PC-3 (cell line): ENCODE measurements around the gene UCKL1.

Source experiments
- EZH2 ChIP-seq: fragments of 300-600 bp; sonication (generic); IDR thresholded peaks from one replicate; pipeline ENCODE4 v1.6.1; 2017; ENCODE audit warnings: antibody characterized with exemption, mild to moderate bottlenecking, low read length; ENCODE audit not compliant: unreplicated experiment
- EZH2phosphoT487 ChIP-seq: fragments of 300-600 bp; sonication (generic); IDR thresholded peaks from 2 replicates; pipeline ENCODE4 v1.6.1; 2018; ENCODE audit warnings: mild to moderate bottlenecking, antibody characterized with exemption, low read length, borderline replicate concordance
- TF ChIP-seq, protein P1 (sequence below): fragments of 300-600 bp; sonication (generic); conservative IDR thresholded peaks from 2 replicates; pipeline ENCODE4 v1.5.1; 2017; ENCODE audit warnings: antibody characterized with exemption, low read depth, mild to moderate bottlenecking, low read length

DNA sequence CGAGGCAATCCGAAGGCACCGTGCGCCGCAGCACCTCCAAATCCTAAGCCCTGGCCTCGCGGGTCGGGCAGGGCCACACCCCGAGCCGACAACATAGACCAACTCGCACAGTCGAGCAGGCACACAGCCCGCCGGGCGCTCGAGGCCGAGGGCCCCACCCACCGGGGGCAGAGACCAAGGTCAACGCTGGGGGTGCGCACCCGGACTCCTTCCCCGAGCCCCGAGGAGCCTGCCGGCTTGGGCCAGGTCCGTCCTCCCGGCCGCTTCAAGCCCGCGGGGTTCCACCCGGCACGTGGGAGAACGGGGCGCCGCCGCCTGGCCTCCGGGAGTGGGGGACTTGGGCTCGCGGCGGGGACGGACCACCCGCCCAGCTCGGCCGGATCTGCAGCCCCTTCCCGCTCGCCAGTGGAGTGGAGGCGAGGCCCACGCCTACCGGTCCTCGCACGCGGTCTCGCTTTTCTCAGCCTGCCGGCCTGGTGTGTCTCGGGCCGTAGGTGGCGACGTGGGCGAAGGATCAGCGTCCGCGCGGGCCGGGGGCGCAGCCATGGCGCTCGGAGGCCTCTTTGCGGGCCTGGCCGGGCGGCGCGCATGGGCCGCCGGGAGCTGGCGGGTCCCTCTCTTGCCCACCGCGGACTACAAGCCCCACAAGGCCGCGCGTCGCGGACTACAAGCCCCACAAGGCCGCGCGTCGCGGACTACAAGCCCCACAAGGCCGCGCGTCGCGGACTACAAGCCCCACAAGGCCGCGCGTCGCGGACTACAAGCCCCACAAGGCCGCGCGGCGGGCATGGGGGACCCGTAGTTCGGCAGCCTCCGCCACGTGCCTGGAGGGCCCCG, at the start of gene UCKL1:
- no peak for TF ChIP-seq EZH2phosphoT487
- TF ChIP-seq, protein P1, sequence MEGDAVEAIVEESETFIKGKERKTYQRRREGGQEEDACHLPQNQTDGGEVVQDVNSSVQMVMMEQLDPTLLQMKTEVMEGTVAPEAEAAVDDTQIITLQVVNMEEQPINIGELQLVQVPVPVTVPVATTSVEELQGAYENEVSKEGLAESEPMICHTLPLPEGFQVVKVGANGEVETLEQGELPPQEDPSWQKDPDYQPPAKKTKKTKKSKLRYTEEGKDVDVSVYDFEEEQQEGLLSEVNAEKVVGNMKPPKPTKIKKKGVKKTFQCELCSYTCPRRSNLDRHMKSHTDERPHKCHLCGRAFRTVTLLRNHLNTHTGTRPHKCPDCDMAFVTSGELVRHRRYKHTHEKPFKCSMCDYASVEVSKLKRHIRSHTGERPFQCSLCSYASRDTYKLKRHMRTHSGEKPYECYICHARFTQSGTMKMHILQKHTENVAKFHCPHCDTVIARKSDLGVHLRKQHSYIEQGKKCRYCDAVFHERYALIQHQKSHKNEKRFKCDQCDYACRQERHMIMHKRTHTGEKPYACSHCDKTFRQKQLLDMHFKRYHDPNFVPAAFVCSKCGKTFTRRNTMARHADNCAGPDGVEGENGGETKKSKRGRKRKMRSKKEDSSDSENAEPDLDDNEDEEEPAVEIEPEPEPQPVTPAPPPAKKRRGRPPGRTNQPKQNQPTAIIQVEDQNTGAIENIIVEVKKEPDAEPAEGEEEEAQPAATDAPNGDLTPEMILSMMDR: no peak
- no peak for TF ChIP-seq EZH2
